Posterior cingulate gyrus (tissue), 11 donors: ENCODE data around the gene SLX4IP.

Source experiments
- DNase-seq, 10 donors: peaks; one replicate each; pipeline versions ENCODE4 v3.0.0 to v3.0.0-alpha.2; 2020 to 2021; ENCODE audit warnings: mixed read lengths in 3 of 10
- intact Hi-C: fragments of 100-400 bp; cut with DNase I; formaldehyde crosslinking; loops from one replicate; pipeline ENCODE4 v1.15.1; 2023

SLX4IP gene

DNA sequence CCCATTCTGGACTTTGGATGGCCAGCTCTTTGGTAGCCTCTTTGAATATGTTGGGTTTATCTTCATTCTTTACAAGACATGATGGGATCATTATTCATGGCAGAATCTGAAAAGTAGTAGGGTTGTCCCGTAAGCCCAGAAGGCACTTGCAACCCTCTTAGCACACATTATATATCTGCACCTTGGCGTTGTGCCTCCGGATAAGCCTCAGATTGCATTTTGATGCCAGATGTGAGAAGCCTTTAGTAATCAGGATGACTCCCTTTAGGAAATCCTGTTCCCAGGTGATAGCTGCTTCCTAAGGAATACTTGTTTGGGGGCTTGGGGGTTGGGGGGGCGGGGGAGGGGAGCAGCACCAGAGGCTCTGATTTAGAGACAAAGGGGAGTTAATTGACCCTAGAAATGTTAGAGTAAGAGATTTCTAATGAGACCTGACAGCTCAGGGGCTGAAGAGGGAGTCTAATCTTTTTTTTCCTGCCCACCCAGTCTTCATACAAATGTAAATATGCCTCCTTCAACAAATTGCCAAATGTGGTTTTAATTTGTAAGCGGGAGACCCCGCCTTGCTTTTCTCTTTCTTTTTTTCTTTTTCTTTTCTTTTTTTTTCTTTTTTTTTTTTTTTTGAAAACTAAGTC, 183.6 kb downstream of the SLX4IP start:
- intact Hi-C loops: no loop called here
- DNase-seq: no peak

DNA sequence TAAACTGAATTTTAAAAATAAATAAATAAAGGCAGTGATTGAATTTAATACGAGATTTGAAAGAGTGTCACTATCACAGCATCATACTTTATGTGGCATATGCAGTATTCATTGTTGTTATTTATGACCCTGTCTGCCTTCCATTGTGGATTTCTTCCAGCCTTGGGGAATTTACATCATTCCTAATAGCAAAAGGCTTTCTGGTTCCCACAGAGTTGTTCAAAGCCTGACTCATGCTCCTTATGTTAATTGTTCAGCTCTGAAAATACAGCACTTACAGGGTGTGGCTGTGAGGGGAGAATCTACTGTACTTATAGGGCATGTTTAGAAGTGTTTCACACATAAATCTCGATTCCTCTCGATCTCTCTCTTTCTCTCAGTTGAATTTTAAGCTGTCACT, 184.3 kb downstream of the SLX4IP start:
- intact Hi-C loops: no loop called here
- no peak for DNase-seq

DNA sequence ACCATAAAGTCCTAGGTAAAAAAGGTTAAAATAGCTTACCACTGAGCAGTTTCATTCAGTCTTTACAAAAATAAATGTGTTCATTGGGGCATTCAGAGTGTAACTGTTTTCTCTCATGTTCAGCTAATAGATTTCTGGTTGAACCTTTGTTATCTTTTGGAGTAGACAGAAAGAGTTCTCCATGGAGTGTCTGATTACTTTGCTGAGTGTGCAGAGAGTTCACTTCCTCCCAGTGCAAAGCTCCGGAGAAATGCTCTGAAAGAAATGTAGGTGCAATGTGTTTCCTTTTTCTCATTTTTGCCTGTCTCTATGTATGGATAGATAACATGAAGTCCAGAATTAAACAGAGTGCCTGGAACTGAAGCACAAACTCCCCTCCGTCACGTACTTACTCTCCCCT, 186.0 kb downstream of the SLX4IP start:
- intact Hi-C loops: no loop called here
- no peak for DNase-seq

DNA sequence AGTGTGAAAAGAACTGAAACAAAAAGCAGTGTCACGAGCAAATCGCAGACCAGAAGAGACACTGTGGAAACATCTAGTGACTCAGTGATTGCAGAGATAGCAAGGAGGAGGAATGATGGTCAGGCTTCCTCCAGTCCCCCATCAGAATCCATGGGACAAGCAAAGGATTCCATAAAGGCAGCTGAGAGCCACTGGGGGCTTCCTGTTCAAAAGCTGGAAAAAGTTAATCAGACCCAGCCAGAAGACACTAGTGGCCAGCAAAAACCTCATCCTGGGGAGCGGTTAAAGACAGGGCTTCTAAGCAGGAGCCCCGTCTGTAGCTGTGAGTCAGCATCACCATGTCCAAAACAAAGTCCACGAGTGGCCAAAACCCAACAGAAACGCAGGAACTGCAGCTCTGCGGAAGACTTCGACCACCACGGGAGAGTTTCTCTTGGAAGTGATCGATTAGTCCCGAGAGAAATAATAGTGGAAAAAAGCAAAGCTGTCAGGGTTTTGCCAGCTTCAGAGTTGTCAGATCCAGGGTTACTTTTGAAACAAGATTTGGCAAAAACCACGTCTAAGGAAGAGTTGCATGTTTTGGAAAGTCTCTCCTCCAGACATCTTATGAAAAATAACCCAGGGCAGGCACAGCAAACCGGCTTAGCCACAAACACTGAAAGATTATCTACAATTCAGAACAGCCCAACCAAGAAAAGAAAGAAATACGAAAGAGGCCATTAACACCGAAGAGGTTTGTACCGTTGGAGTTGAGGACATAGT, 187.7 kb downstream of the SLX4IP start:
- intact Hi-C loops: no loop called here
- no peak for DNase-seq

DNA sequence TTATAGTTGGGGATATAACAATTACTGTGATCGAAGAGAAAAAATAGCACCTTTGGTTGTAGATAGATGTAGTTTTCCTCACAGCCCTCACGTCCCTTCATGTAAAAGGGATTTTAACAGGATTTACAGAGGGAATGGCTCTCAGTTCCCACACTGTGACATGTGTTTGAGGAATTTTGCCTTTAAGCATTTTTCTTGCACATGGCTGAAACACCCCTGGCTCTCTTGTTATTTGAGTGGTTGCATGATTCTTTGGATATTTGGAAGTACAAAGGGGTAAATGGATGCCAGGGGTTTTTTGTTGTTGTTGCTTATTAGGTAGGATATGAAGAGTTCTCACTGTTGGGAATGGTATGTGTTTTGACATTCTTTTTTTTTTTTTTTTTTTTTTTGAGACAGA, 190.5 kb downstream of the SLX4IP start:
- DNase-seq: no peak

DNA sequence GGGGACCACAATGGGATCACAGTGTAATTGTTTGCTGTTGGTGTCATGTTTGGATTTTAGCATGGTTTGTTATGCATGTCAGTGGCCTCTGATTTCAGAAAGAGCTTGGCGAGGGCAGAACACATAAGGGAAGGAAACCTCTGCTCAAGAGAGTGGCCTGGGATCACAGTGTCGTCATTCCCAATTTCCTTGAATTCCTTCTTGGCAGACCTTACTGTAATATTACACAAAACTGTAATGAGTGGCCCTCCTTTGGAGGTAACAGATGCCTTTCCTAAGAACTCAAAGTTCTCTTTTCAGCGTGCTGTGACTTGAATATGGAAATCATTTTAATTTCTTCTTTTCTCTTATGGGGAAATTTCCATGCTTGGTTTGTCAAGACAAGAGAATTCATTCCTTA, 191.8 kb downstream of the SLX4IP start:
- intact Hi-C loops: no loop called here
- DNase-seq: no peak

More for the DNA sequence above, 190.5 kb downstream of the SLX4IP start:
- intact Hi-C loops: no loop called here

DNA sequence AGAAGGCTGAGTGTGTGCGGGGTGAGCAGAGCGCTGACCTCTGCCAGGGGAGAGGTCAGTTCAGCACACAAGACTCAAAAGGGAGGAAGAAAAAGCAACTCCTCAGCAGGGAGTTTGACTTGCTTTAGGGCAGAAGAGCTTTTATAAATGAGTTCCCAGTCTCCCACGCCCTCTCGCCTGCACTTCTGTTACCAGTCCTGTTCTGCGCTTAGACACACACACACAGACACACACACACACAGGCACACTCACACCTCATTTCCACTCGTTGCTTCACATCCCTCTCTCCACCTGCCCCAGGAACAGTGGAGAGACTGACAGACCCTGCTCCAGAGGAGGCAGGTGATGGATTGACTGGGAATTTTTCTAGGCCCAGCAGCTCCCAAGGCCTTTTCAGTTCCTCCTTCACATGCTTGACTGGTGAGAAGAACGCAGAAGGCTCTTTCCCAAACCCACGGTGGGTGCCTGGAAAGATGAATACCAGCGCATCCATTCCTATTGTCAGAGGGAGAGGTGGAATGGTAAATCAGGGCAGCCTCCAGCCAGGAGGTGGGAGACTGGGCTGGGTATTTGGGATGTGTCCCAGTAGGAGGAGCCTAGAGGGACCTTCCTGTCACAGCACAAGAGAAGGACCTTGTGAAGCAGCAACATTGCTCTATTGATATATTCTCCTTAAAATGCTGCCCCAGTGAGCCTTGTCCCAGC, 195.0 kb downstream of the SLX4IP start:
- intact Hi-C loops: no loop called here

DNA sequence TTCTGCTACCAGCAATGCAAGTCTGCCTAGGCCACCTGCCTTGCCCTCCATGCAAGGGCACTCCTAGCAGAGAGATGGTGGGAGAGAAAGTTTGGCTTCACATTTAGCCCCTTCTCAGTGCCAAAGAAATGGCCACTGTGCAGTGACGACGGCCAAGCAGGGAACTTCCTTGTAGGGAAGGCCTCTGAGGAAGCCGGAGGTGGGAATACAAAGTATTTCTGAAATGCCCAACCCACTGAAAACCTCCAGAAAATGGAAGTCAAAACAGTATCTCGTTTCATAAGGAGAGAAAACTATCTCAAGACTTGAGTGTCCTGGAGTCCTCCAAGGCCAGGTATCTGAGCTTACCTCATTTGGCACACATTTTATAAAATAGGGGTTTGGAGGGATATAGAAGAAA, 196.0 kb downstream of the SLX4IP start:
- no peak for DNase-seq
- intact Hi-C loops: no loop called here

More for the DNA sequence above, 195.0 kb downstream of the SLX4IP start:
- DNase-seq: no peak

DNA sequence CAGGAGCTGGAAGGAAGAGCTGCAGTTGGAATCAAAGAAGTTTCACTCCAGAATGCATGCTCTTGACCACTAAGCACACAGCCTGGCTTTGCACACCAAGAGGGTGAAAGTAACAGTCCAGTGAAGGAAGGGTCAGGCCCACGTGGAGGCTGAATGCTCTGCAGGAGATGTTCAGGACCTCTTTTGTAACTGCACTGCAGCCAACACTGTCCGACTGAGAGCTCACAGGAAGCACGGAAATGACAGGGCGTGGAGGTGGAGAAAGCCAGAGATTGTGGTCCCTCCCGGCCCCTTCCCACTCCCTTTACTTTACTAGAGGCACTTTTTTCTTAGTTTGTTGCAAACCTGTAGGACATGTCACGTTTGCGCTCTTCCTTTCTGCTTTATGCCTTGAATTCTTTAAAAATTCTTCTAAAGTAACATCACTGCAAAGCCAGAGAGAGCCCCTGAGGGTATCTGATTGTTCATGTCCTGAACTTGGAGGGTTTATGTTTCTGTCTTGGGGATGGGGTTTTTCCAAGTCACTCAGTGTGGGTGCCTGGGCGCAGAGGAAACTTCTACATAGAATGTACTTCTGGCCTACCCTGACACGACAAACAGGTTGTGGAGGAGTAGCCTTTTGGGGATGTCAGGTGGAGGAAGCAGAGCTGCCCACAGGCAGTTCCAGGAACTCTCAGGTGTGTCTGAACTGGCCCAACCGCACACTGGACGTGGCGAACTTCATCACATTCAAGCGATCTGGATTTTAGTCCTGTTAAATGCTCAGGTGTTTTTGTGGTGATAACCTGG, 197.8 kb downstream of the SLX4IP start:
- DNase-seq: no peak
- intact Hi-C loops: no loop called here

DNA sequence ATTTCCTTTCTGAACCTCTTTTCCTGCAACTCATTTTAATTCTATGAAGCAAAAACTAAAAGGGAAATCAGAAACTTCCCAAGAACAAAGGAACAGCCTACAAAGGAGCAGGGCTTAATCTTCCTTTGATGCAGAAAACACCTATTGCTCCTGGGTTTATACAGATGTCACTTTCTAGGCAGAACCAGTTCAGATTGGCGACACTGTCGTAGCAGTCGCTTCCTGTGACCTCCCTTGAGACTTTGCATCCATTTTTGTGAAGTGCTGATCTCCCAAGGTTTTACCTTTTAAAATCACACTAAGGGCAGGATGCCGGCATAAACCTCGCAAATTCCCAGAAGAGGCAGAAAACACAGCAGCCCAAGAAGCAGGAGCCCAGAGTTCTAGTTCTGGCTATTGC, 198.6 kb downstream of the SLX4IP start:
- no peak for DNase-seq
- intact Hi-C loops: no loop called here

DNA sequence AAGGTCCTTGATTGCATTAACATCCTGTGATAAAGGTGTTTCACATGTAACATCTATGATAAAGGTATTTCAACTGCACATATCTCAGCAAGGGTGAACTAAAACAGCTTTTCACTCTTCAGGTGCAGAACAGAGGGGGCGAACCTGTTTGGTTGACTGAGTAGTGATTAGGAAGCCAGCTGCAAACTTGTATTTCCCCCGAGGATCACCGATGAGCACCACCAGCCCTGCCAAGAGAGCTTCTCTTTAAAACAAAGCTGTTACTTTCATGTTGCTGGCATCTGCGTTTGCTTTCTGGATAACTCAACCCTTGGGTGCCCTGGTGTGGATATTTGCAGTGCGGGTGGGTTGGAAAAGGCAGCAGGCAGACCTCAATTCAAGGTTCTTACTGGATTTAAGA, 199.1 kb downstream of the SLX4IP start:
- intact Hi-C loops: no loop called here

DNA sequence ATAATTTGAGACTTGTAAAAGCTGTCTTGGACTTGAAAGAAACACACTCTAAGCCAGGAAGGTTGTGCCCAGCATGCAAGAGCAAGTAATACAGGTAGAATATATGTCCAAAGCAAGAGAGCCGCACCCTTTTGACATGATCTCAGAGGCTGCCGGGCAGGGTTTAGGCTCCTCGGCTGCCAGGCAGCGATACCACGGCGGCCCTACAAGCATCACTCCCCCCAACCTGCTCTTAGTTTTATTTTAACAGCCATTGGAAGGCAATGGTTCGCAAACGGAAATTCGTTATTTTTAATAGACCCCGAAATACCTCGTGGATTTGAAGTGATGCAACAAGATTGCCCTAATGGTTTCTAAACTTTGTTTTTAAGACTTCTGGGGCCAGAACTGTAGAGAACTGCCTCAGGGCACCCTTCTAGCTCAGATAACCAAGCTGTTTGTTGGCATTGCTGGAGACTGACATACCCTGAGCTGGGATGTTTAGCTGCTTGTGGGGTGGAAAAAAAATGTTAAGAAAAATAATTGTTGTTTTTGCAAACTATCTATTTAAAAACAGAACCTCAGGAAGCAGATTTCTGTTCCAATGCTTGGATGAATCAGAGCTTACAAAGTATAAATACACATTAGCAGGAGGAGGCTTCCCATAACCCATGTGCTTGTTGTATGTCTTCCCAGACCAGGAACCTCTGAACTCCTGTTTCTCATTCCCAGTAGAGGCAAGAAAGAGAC, 199.7 kb downstream of the SLX4IP start:
- intact Hi-C loops: no loop called here
- DNase-seq: no peak

More for the DNA sequence above, 199.1 kb downstream of the SLX4IP start:
- no peak for DNase-seq

DNA sequence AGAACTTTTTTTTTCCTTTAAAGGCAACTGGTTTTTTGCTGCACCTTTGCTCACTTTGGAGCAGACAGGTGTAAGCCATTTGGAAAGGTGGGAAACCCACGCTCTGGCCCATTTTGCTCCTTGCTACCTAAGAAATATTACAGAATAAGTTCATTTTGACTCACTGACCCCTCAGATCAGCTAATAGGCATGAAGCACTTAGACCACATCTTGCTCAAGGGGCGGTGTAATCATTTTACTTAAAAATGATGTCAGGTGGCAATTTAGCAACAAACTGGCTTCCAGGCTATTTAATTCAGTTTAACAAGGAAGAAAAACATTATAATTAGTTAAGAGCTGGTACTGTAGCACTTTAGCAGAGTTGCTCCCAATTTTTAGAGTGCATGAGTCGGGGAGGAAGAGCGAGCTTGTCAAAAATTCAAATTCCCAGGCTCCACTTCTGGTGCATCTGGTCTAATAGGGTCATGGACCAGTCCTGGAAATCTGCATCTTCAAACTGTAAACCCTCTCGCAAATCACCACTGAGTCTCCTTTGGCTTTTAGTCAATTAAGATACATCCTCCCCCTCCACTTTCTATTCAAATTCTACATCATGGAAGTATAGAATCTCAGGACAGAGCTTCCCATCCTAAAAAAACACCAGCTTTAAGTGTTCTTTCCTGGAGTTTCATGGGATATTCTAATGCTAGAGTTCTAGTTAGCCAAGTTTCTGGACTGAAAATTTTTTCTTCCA, 200.5 kb downstream of the SLX4IP start:
- intact Hi-C loops: no loop called here
- DNase-seq: no peak

DNA sequence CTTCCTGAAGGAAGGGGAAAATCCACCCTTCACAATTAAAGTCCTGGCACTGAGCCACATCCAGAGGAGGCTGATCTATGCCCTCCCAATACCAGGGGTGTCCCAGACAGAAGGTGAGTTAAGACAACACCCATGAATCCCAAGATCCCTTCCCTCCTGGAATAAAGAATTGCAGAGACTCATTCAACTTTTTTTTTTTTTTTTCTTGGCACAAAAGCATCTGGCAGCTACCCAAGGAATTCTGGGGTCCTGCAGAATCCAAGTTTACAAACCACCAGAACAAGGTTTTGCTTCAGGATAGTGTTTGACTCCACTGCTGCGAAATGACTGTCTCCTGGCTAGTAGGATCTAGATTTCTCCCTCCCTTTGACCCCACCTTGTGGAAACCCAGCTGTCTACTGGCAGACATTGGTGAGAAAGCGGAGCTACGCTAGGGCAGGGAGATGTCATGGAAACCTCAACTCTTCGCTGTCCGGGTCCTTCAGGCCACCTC, 201.3 kb downstream of the SLX4IP start:
- no peak for DNase-seq
- intact Hi-C loops: no loop called here

DNA sequence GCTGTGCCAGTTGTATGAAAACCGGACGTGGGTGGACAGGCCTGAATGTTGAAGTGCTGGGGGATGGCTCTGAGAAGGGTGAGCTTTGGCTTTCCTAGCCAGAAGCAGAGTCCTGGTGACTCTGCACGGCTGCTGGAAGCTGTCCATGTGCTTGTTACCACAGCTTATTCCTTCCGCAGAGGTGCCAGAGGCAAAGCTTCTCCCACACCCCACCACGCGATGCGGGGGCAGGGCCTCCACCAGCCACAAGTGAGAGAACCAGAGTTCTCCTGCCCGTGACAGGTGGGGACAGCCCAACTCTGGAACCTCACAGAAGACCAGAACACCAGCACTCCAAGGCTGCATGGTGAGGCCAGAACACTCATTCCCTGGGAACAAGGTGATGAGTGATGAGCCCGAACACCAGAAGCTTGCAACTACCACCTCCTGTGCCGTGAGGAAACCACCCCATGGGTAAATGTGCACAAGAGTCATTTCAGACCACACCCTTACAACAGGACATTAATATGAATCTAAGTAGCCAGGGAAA, 202.0 kb downstream of the SLX4IP start:
- peak in 3 of 10 donors; percentile 19 to 89 (median 41) for DNase-seq
- intact Hi-C loops: no loop called here

DNA sequence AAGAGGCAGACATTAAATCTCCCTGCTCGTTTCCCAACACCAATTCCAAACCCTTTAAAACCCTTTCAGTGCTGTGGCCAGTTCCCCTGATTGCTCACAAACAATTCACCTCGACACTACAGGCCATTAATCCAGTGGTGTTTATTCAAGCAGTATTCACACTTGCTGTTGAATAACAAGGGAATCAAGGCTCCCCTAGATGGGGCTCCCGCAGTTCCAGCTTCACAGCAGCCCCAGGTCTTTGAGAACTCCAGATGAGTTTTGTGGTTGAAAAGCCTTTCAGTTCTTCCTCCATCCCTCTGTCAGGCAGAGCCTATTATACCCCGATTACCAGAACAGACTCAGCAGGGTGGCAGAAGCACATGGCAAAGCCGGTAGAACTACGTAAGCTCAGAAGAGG, 202.5 kb downstream of the SLX4IP start:
- no peak for DNase-seq
- intact Hi-C loops: no loop called here

DNA sequence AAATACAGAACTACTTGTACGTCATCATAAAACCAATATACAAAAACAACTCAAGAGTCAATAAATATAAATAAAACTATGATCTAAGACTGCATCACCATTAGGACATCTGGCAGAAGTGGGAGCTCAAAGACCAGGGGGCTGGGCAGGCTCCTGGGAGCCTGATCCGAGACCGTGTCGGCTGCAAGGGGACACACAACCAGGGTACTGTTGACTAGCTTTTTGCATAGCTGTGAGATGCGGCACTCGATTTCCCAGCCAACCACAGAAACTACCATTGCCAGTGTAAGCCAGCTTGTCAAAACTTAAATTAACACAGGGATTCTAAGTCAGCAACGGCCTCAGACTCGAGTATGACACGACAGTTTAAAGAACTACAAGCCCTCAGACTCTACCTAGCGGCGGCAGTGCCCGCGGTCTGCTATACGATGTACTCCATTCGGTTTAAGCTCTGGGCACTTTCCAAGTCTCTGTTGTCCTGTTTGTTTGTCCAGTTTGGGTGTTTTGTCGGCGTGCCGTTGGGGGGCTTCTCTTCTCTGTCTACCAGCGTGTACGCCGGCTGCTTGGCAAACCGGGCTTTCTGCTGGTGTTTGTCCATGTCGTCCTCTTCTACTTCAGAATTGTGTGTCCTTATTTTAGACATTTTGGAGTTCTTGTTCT, 204.1 kb downstream of the SLX4IP start:
- peak in 2 of 10 donors; percentile 17 to 72 for DNase-seq
- intact Hi-C loops: no loop called here

DNA sequence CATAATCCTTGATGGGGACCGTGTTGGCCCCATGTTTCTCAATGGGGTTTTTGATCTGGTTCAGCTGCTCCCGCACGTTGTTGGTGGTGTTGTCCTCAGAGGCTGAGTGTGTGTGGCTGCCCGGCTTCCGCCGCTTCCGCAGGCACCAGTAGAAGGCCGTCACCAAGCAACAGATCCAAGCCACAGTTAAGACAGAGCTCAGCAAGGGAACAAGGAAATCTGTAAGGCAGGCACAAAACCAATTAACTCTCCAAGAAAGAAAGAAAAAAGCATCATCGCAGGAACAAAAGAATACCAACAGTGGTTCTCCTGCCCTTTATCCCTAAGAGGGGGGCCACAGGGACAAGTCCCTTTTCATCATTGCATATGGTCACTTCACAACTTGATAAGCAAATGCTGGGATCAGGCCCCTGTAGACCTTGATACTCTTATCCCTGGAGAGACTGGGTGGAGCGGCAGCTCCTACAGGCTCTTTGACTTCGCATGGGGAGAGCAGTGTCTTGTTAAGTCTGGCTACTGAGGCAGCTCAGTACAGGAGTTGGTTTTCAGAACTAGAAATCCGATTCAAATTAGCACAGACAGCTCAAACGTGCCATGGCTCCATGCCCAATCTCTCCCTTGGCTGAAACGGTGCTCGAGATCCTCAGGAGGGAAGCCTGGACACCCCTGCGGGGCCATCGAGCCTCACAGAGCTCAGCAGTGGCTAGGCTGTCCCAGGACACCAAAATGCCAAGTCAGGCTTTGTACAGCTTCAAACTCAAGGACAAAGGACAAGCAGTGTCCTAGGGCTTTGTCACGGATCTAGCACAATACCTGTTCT, 204.8 kb downstream of the SLX4IP start:
- peak in 8 of 10 donors; percentile 37 to 93 (median 52) for DNase-seq
- intact Hi-C loops: no loop called here
